Thymus (tissue), 11 donors: ENCODE results near the gene ALAS1. TPM values are rescaled to one million over a fixed set of nuclear protein-coding genes. Genes with fewer than 3 reads are reported as not detected.
A peak's percentile ranks its signal among the peaks of the same experiment; 100 is the strongest.

Experiments used
- DNase-seq, 9 donors: peaks; one replicate each; pipeline ENCODE4 v3.0.0-alpha.2; 2013; ENCODE audit warnings: low spot score in 9 of 9, low read depth in 6 of 9, missing footprints in 1 of 9
- H3K27ac ChIP-seq, 2 donors: one replicate each; pipeline ENCODE4 v1.5.1; 2013; ENCODE audit warnings: control low read depth in 1 of 2, low read depth in 1 of 2, low read length in 1 of 2, mild to moderate bottlenecking in 1 of 2, moderate library complexity in 1 of 2
- H3K27me3 ChIP-seq, 2 donors: one replicate each; pipeline ENCODE4 v1.5.1; 2013; ENCODE audit warnings: low read length in 1 of 2; ENCODE audit not compliant: control insufficient read depth in 2 of 2, insufficient read depth in 1 of 2
- H3K36me3 ChIP-seq, 2 donors: one replicate each; pipeline ENCODE4 v1.5.1; 2013; ENCODE audit warnings: low read length in 1 of 2, mild to moderate bottlenecking in 1 of 2, moderate library complexity in 1 of 2; ENCODE audit not compliant: control insufficient read depth in 2 of 2, insufficient read depth in 2 of 2
- H3K4me1 ChIP-seq, 2 donors: one replicate each; pipeline ENCODE4 v1.5.1; 2013; ENCODE audit warnings: low read length in 2 of 2; ENCODE audit not compliant: control insufficient read depth in 2 of 2, insufficient read depth in 2 of 2
- H3K4me3 ChIP-seq, 2 donors: one replicate each; pipeline ENCODE4 v1.5.1; 2013; ENCODE audit warnings: low read length in 2 of 2, control low read depth in 1 of 2, mild to moderate bottlenecking in 1 of 2
- H3K9me3 ChIP-seq, 2 donors: one replicate each; pipeline ENCODE4 v1.5.1; 2013; ENCODE audit warnings: low read length in 1 of 2, mild to moderate bottlenecking in 1 of 2; ENCODE audit not compliant: control insufficient read depth in 2 of 2, insufficient read depth in 1 of 2
- WGBS: extraction: QIAGEN DNeasy Blood & Tissue Kit; methylation state at CpG from one replicate; pipeline ENCODE4 v1.1.7; 2013; 5-methylcytosine and 5-hydroxymethylcytosine counted together
- polyA plus RNA-seq: library from polyadenylated mRNA; stranded (reverse); fragments of 200-250 nt; gene quantifications from one replicate; pipeline ENCODE4 v1.2.3, GENCODE V29; 2013
- total RNA-seq: library from RNA; stranded (reverse); fragments of 120-200 nt; gene quantifications from one replicate; pipeline ENCODE4 v1.2.4, GENCODE V29; 2013
- donor health status: healthy.

The ALAS1 gene
- total and polyA plus RNA-seq, 2 donors = 22.8 to 34.5 TPM

GRCh38 chr3:52218937-52219650, 21.1 kb downstream of the ALAS1 start:
- peaks cover 0 to 20% of the 10 kb centered on the region in 2 donors for H3K9me3 ChIP-seq
- H3K4me3 ChIP-seq = no peak overlapping the region
- no peaks in the 10 kb centered on the region for H3K27me3 ChIP-seq
- H3K4me1 ChIP-seq = peaks cover 51 to 78% of the 10 kb centered on the region in 2 donors
- DNase-seq = no peak
- 80% methylated on average over 6 of the region's 6 CpGs for WGBS
- H3K36me3 ChIP-seq = peaks cover 31 to 51% of the 10 kb centered on the region in 2 donors
- peak overlapping the region; percentile 3 to 28 for H3K27ac ChIP-seq

- DNase-seq = peak; percentile 72 to 92 (median 84)
- peaks cover 16 to 37% of the 10 kb centered on the region in 2 donors for H3K36me3 ChIP-seq
- H3K9me3 ChIP-seq = peaks cover 0 to 21% of the 10 kb centered on the region in 2 donors
- WGBS = 39% methylated on average over 9 of the region's 9 CpGs
- H3K27me3 ChIP-seq = no peaks in the 10 kb centered on the region
- H3K27ac ChIP-seq = peak overlapping the region in 1 of 2 donors; percentile 40
- H3K4me1 ChIP-seq = peaks cover 63 to 92% of the 10 kb centered on the region in 2 donors
- no peak overlapping the region for H3K4me3 ChIP-seq
Measured at GRCh38 chr3:52220380-52221026, 22.5 kb downstream of the ALAS1 start.

- peak overlapping the region in 1 of 2 donors; percentile 87 for H3K27ac ChIP-seq
- H3K4me1 ChIP-seq = peaks cover 69 to 99% of the 10 kb centered on the region in 2 donors
- peaks cover 0 to 21% of the 10 kb centered on the region in 2 donors for H3K9me3 ChIP-seq
- no peak overlapping the region for H3K4me3 ChIP-seq
- H3K36me3 ChIP-seq = peaks cover 14 to 35% of the 10 kb centered on the region in 2 donors
- 99% methylated on average over 27 of the region's 27 CpGs for WGBS
- no peak for DNase-seq
- no peaks in the 10 kb centered on the region for H3K27me3 ChIP-seq
Measured at GRCh38 chr3:52221141-52221562, 23.2 kb downstream of the ALAS1 start.

DNA sequence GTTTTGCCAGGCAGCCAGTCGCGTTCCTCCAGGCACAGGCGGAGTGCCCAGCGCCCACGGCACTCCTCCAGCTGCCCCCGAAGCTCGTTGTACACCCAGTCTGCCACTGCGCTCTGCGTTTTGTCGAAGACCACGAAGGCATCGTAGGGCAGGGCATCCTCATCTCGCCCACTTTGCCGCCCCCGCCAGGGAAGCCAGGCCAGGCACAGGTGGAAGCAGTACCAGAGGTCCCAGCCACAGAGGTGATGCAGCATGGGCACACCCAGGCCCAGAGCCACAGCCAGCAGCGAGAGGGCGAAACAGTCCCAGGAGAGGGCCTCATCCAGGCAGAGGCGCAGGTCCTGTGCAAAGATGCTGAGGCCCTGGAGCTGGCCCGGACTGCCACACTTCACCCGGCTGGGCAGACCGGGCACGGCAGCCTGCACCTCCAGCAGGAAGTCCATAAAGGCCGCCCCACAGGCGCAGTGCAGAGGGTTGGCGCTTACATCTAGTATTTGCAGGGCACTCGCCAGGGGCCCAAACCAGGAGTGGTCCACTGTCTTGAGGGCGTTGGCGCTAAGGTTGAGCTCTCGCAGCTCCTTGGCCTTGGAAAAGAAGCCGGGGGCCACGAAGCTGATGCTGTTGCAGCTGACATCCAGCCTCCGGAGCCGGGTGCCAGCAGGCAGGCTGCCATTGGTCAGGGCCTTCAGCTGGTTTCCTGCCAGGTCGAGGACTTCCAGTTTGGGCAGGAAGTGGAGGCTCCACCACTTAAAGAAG, 23.8 kb downstream of the ALAS1 start:
- DNase-seq = peak in 2 of 9 donors; percentile 72 to 81
- Histone ChIP-seq H3K4me3 (peak overlapping the region in 1 of 2 donors; percentile 23), H3K4me1 (peaks cover 71 to 99% of the 10 kb centered on the region in 2 donors), H3K27me3 (no peaks in the 10 kb centered on the region), H3K27ac (peak overlapping the region; percentile 77 to 87), H3K9me3 (peaks cover 0 to 26% of the 10 kb centered on the region in 2 donors), H3K36me3 (peaks cover 14 to 39% of the 10 kb centered on the region in 2 donors)
- 85% methylated on average over 34 of the region's 34 CpGs for WGBS

GRCh38 chr3:52222319-52223221, 24.6 kb downstream of the ALAS1 start:
- Histone ChIP-seq H3K27ac (peak overlapping the region; percentile 77 to 87), H3K4me3 (peak overlapping the region in 1 of 2 donors; percentile 23), H3K4me1 (peaks cover 68 to 99% of the 10 kb centered on the region in 2 donors), H3K36me3 (peaks cover 14 to 45% of the 10 kb centered on the region in 2 donors), H3K9me3 (peaks cover 0 to 26% of the 10 kb centered on the region in 2 donors), H3K27me3 (no peaks in the 10 kb centered on the region)
- DNase-seq = no peak
- 94% methylated on average over 41 of the region's 41 CpGs for WGBS

GRCh38 chr3:52223449-52224408, 25.8 kb downstream of the ALAS1 start:
- DNase-seq = no peak
- peaks cover 0 to 26% of the 10 kb centered on the region in 2 donors for H3K9me3 ChIP-seq
- H3K27me3 ChIP-seq = no peaks in the 10 kb centered on the region
- peaks cover 57 to 99% of the 10 kb centered on the region in 2 donors for H3K4me1 ChIP-seq
- peak overlapping the region in 1 of 2 donors; percentile 40 for H3K4me3 ChIP-seq
- peak overlapping the region; percentile 82 to 94 for H3K27ac ChIP-seq
- H3K36me3 ChIP-seq = peaks cover 25 to 56% of the 10 kb centered on the region in 2 donors
- 98% methylated on average over 32 of the region's 32 CpGs for WGBS

GRCh38 chr3:52225452-52226228, 27.7 kb downstream of the ALAS1 start, which contains the start of gene TLR9:
Gene TLR9 (minus strand): TSS chr3:52225645. CDS start chr3:52225529, 116 bp downstream.
- peaks cover 56 to 83% of the 10 kb centered on the region in 2 donors for H3K4me1 ChIP-seq
- H3K36me3 ChIP-seq = peaks cover 44 to 69% of the 10 kb centered on the region in 2 donors
- 11% methylated on average over 9 of the region's 9 CpGs for WGBS
- H3K27ac ChIP-seq = peak within 1 kb of the TSS; percentile 82 to 94
- H3K4me3 ChIP-seq = peak within 1 kb of the TSS in 1 of 2 donors; percentile 46
- peaks cover 0 to 26% of the 10 kb centered on the region in 2 donors for H3K9me3 ChIP-seq
- H3K27me3 ChIP-seq = no peaks in the 10 kb centered on the region
- peak in 7 of 9 donors; percentile 57 to 93 (median 82) for DNase-seq
